Measurements from ENCODE around the gene SIRPB2.

- TF ChIP-seq, protein P1, sequence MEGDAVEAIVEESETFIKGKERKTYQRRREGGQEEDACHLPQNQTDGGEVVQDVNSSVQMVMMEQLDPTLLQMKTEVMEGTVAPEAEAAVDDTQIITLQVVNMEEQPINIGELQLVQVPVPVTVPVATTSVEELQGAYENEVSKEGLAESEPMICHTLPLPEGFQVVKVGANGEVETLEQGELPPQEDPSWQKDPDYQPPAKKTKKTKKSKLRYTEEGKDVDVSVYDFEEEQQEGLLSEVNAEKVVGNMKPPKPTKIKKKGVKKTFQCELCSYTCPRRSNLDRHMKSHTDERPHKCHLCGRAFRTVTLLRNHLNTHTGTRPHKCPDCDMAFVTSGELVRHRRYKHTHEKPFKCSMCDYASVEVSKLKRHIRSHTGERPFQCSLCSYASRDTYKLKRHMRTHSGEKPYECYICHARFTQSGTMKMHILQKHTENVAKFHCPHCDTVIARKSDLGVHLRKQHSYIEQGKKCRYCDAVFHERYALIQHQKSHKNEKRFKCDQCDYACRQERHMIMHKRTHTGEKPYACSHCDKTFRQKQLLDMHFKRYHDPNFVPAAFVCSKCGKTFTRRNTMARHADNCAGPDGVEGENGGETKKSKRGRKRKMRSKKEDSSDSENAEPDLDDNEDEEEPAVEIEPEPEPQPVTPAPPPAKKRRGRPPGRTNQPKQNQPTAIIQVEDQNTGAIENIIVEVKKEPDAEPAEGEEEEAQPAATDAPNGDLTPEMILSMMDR (IDR thresholded peaks at IDR 0.05) = peak in 3 of 4 experiments; percentile 57 to 62 (median 60)
- TF ChIP-seq POLR2A (IDR thresholded peaks at IDR 0.05) (no peak), POLR2AphosphoS5 (IDR thresholded peaks at IDR 0.05) (no peak)
These were observed 12.5 kb upstream of the SIRPB2 start for GRCh38 chr20:1503564-1504227.

Measured in gastroesophageal sphincter (tissue), 3 donors.